Psoas muscle (tissue), 8 donors: Measurements from ENCODE around the gene HSP90AB1. TPM values are rescaled to one million over a fixed set of nuclear protein-coding genes. Genes with fewer than 3 reads are reported as not detected.

Source experiments
- ATAC-seq, 4 donors: fragments of 200-7000 bp; cut with Tn5 transposase; one replicate each; pipeline ENCODE4 v1.9.1; 2020; ENCODE audit warnings: moderate library complexity in 3 of 4, mild to moderate bottlenecking in 2 of 4
- DNase-seq, 2 donors: peaks; one replicate each; pipeline ENCODE4 v3.0.0-alpha.2; 2020
- H3K27ac ChIP-seq: fragments of 200-600 bp; one replicate; pipeline ENCODE4 v1.8.0; 2022
- H3K27me3 ChIP-seq, 3 donors: fragments of 200-600 bp in 1 of 3; one replicate each; pipeline versions ENCODE4 v1.6.1 to v1.8.0; 2013 to 2022; ENCODE audit warnings: low read length in 2 of 3, mild to moderate bottlenecking in 2 of 3, moderate library complexity in 1 of 3; ENCODE audit not compliant: insufficient read depth in 3 of 3
- H3K36me3 ChIP-seq, 2 donors: fragments of 200-600 bp in 1 of 2; one replicate each; pipeline versions ENCODE4 v1.6.1 to v1.8.0; 2013 to 2022; ENCODE audit warnings: low read depth in 1 of 2, mild to moderate bottlenecking in 1 of 2, moderate library complexity in 1 of 2; ENCODE audit not compliant: insufficient read depth in 1 of 2
- H3K4me1 ChIP-seq: fragments of 200-600 bp; one replicate; pipeline ENCODE4 v1.8.0; 2022
- H3K4me3 ChIP-seq: fragments of 200-600 bp; one replicate; pipeline ENCODE4 v1.8.0; 2022; ENCODE audit warnings: mild to moderate bottlenecking
- H3K9me3 ChIP-seq: fragments of 200-600 bp; one replicate; pipeline ENCODE4 v1.8.0; 2022
- CTCF ChIP-seq: fragments of 200-600 bp; IDR thresholded peaks from one replicate; pipeline ENCODE4 v1.8.0; 2022; ENCODE audit warnings: antibody characterized with exemption
- WGBS, 3 donors: extraction: QIAGEN DNeasy Blood & Tissue Kit; methylation state at CpG; one replicate each; pipeline versions ENCODE4 v1.1.6 to v1.1.7; 2013; 5-methylcytosine and 5-hydroxymethylcytosine counted together
- intact Hi-C, 2 donors: fragments of 100-400 bp; cut with DNase I; formaldehyde crosslinking; loops; one replicate each; pipeline versions ENCODE4 v1.11.0 to v1.14.2; 2022
- polyA plus RNA-seq, 3 donors: library from polyadenylated mRNA; stranded (reverse); fragments of 200-250 nt; gene quantifications; one replicate each; pipeline ENCODE4 v1.2.3, GENCODE V29; 2013
- total RNA-seq, 4 donors: library from RNA; stranded (reverse); fragmentation: NEBNext Ultra II Directional in 2 of 4; extraction: Animal tissue kit (Norgen Biotek cat#: 25700) in 2 of 4; gene quantifications; one replicate each; pipeline versions ENCODE4 v1.2.1 to v1.2.4, GENCODE V29; 2021 to 2023
- donor health status: healthy with polysubstance abuse.
- donor health status: DM: no; HTN: no; CAD: no; lungs with moderate emphysema.
- donor health status: Bipolar disorder and iron deficiency.
- donor health status: healthy.
- donor health status: DM: yes; HTN: yes; CAD: no.
- donor health status: DM: no; HTN: no; CAD: no.
- donor health status: DM: no; HTN: no; CAD: no.
- donor health status: DM: yes; HTN: yes; CAD: no.

HSP90AB1 gene
- total and polyA plus RNA-seq, 7 donors = 743 to 1,595 (median 1,150) TPM

GRCh38 chr6:44255105-44255808 lies 8.4 kb downstream of the HSP90AB1 start:
- Histone ChIP-seq H3K4me3 (no peak overlapping the region), H3K36me3 (peaks cover 15 to 65% of the 10 kb centered on the region in 2 donors), H3K27me3 (no peaks in the 10 kb centered on the region), H3K27ac (peak overlapping the region; percentile 94), H3K4me1 (peaks cover 38% of the 10 kb centered on the region), H3K9me3 (no peaks in the 10 kb centered on the region)
- no peak for TF ChIP-seq CTCF
- DNase-seq (peak in 1 of 2 donors; percentile 63), ATAC-seq (peak; percentile 3 to 27 (median 6))
- 36 to 67% (median 40%) methylated on average over 16 of the region's 16 CpGs for WGBS, 3 donors
- intact Hi-C loops = no loop called here

GRCh38 chr6:44255871-44256774 lies 9.2 kb downstream of the HSP90AB1 start:
- H3K27ac ChIP-seq = peak overlapping the region; percentile 94
- 32 to 39% (median 33%) methylated on average over 13 to 15 of the region's 15 CpGs for WGBS, 3 donors

GRCh38 chr6:44256775-44257024 lies 9.8 kb downstream of the HSP90AB1 start:
- ATAC-seq = peak in 1 of 4 donors; percentile 53
- Histone ChIP-seq H3K9me3 (no peaks in the 10 kb centered on the region), H3K27me3 (no peaks in the 10 kb centered on the region), H3K4me3 (peak overlapping the region; percentile 94), H3K4me1 (peaks cover 30% of the 10 kb centered on the region), H3K36me3 (peaks cover 11 to 58% of the 10 kb centered on the region in 2 donors), H3K27ac (peak overlapping the region; percentile 94)
- DNase-seq = no peak
- TF ChIP-seq CTCF = no peak
- intact Hi-C loops = no loop called here
- WGBS, 3 donors = 3 to 5% (median 4%) methylated on average over 8 to 12 of the region's 12 CpGs

More at GRCh38 chr6:44255871-44256774, 9.2 kb downstream of the HSP90AB1 start:
- intact Hi-C loops = no loop called here
- TF ChIP-seq CTCF = no peak
- ATAC-seq (peak; percentile 2 to 18 (median 5)), DNase-seq (peak in 1 of 2 donors; percentile 49)
- Histone ChIP-seq H3K36me3 (peaks cover 12 to 58% of the 10 kb centered on the region in 2 donors), H3K4me3 (peak overlapping the region; percentile 94), H3K4me1 (peaks cover 30% of the 10 kb centered on the region), H3K27me3 (no peaks in the 10 kb centered on the region), H3K9me3 (no peaks in the 10 kb centered on the region)

- peaks cover 8 to 53% of the 10 kb centered on the region in 2 donors for H3K36me3 ChIP-seq
- DNase-seq = peak; percentile 72 to 86
- intact Hi-C loops = no loop called here
- H3K27ac ChIP-seq = peak within 1 kb of the TSS; percentile 94
- TF ChIP-seq CTCF = peak; percentile 85
- no peaks in the 10 kb centered on the region for H3K9me3 ChIP-seq
- H3K27me3 ChIP-seq = no peaks in the 10 kb centered on the region
- WGBS, 3 donors = 0 to 1% (median 1%) methylated on average over 17 to 80 of the region's 80 CpGs
- peak within 1 kb of the TSS; percentile 94 for H3K4me3 ChIP-seq
- peak; percentile 69 to 78 (median 74) for ATAC-seq
- H3K4me1 ChIP-seq = peaks cover 27% of the 10 kb centered on the region
These were observed 10.3 kb downstream of the HSP90AB1 start, which contains the start of gene SLC35B2 for GRCh38 chr6:44257025-44257752. TSS of gene SLC35B2 (minus strand) at chr6:44257528. CDS start at chr6:44257410, 118 bp downstream.
